Ramos (cell line): ENCODE data around the gene TPRG1L.

Experiments used
- in situ Hi-C: fragments of 300-500 bp; cut with MboI; formaldehyde crosslinking; loops from one replicate; pipeline ENCODE4 v1.14.3; 2022; ENCODE audit warnings: low sequenced_read_pairs; ENCODE audit not compliant: unreplicated experiment

TPRG1L gene

DNA sequence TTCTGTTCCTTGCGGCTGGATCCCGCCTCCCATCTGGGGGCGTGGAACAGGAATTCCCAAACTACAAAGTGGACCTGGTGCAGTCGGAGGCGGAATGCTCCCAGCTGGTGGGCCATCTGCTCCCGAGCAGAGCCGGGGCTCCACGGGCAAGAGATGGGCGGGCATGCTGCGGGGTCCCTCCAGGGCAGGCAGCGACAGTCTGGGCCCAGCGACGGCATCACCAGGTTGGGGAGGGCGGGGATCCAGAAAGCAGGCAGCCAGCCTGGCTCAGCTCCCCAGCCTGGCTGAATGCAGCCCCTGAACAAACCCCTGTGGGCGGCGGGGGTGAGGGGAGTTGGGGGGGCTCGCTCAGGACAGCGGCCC, 17.1 kb upstream of the TPRG1L start:
- in situ Hi-C loops: no loop called here

DNA sequence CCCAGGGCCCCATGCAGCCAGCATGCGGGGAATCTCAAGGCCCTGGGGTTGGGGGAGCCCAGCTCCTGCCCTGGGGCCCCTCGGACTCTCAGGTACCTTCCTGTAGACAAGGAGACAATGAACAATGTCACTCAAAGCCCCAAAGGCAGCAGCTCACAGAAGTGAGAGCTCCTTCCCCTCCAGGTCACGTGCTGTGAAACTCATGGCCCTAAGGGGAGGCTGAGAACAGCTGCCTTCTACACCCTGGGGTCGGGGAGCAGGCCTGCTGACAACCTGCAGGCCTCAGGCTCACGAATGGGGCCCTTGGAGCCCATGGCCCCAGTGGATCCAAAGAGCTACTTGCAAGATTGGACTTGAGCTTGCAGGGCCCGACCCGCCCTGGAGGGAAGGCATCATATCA, 16.7 kb upstream of the TPRG1L start:
- in situ Hi-C loops: no loop called here

DNA sequence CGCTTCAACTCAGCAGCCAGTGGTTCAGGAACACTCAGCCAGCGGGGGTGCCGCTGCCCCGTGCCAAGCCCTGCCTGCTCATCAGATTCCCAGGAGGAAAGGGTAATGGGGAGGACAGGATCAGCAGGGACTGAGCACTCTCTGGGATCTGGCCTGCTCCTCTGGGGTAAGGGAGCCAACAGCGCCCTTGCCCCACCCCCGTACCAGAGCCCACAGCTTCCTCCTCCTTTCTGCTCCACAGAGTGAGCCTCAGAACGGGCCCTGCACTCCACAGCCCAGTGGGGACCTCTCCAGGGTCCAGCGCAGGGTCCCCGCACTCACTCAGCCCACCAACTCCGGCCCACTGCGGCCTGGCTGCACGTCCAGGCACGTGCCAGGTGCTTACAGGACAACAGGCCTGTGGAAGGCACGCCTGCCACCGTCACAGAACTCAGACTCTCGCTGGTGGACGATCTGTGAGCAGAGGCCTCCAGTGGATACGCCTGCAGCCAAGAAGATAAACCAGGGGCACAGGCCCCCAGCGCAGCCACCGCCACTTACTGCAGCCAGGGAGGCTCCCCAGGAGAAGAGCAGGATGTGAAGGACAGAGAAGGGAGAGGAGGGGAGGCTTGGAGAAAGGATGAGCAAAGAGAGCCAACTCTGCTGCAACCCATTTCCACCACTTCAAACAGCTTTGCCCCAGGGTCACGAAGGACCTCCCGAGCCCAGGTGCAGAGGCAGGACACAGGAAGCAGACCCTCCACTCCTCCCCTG, 15.6 kb upstream of the TPRG1L start:
- in situ Hi-C loops: no loop called here

DNA sequence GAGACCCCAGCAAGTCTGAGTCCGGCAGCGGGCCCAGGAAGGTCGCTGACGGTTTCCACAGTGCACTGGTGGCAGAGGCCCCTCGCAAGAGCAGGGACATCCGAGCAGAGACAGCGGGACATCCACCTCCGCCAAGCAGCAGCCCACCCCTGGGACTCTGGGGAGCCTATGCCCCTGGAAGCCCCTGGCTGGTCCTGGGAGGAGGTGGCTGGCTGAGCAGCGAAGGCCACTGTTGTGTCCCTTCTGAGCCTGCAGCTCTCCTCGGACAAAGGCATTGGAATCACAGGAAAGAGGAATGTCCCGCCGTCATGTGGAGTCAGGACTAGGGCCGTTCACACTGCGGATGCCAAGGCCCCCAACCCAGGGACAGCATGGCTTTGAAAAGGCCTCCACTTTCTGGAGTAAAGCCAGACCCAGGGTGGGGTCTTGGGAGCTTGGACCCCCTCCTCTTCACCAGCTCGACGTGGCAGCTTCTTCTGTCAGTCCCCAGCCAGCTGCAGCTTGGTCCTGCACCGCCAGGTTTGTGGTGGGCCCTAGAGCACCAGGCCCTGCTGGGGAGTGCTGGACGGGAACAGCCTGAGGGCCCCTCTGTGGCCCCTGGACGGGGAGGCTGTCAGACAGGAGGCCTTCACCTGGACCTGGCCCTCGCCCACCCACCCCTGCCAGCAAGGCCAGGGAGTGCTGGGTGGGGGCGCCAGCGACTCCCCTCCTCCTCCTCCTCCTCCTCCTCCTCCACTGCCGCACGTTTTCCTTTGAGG, 14.9 kb upstream of the TPRG1L start:
- in situ Hi-C loops: no loop called here

DNA sequence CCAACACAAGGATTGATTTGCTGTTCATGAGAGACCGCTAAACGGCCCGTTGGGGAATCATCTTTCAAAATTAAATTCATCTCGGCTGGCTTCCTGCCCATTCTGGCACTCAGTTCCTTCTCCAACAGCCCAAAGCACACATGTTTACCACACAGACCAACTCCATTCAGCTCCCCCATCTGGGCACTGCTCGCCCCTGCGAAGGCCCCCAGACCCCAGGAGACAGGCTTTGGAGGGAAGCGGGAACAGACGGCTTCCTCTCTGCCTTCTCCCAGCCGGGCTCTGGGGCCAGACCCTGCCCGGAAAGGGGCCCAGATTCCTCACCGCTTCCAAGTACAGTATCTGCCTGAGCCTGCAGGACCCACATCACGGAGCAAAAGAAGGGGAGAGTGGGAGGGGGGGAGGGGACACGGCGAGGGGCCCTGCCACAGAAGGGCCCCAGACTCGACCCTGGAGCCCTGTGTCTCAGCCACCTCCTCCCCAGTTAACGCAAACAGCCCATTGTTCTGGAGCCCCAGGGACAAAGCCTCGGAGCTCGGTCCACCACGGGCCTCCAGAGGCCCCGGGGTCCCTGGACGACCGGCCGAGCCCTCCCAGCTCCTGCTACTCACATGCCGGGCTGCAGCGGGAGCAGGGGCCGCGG, 14.2 kb upstream of the TPRG1L start:
- in situ Hi-C loops: no loop called here

DNA sequence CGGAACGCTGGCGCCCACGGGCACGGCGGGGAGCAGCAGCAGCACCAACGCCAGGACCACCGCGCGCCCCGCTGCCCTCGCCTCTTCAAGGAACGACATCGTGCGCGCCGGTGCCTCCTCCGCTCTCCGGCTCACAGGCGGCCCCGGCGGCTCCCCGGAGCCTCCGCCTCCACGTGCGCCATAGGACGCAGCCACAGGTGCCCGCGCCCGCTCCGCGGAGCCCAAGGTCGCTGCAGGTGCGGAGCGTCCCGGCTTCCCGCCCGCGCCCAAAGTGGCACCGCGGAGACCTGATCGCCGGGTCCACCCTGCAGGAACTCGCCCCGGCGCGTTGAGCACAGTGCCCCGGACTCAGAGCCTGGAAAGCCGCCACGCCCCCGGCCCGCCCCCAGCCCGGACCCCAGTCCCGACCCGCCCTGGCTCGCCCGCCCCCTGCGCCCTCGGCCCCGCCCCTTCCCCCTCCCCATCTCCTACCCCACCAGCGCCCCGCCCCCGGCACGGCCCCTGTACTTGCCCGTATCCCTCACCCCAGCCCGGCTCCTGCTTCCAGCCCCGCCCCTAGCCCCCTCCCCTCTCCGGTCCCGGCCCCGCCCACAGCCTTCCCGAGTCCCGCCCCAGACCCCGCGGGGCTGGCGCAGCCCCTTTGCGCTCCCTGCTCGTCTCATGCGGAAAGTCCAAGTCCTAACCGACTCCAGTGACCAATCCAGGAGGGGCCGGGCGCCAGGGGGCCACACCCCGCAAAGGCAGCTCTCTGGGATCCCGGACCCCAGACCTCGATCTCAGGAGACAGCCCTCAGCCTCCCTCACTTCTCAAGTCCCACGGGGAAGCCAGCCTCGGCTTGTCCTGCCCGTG, 13.4 kb upstream of the TPRG1L start, which contains the start of gene MEGF6:
TSS of gene MEGF6 (minus strand) at position 339 of the 850 bp plus-strand sequence. CDS start at position 99, 240 bp downstream.
- in situ Hi-C loops: no loop called here

DNA sequence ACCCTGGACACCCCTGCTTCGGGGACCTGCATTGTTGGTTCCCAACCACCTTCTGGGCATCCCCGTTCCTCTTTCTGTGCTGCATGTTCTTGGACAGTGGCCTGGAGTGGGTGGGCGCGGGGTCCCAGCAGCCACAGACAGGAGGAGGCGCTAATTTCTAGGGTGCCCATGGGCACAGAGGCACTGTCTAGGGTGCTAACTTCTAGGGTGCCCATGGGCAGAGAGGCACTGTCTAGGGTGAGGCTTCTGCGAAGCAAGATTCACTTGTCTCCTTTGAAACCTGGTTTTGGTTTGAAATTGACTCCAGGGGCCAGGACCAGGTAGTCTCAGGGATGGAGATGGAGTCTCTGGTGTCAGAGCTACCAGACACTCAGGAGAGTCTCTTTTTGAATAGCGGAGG, 12.7 kb upstream of the TPRG1L start:
- in situ Hi-C loops: no loop called here

DNA sequence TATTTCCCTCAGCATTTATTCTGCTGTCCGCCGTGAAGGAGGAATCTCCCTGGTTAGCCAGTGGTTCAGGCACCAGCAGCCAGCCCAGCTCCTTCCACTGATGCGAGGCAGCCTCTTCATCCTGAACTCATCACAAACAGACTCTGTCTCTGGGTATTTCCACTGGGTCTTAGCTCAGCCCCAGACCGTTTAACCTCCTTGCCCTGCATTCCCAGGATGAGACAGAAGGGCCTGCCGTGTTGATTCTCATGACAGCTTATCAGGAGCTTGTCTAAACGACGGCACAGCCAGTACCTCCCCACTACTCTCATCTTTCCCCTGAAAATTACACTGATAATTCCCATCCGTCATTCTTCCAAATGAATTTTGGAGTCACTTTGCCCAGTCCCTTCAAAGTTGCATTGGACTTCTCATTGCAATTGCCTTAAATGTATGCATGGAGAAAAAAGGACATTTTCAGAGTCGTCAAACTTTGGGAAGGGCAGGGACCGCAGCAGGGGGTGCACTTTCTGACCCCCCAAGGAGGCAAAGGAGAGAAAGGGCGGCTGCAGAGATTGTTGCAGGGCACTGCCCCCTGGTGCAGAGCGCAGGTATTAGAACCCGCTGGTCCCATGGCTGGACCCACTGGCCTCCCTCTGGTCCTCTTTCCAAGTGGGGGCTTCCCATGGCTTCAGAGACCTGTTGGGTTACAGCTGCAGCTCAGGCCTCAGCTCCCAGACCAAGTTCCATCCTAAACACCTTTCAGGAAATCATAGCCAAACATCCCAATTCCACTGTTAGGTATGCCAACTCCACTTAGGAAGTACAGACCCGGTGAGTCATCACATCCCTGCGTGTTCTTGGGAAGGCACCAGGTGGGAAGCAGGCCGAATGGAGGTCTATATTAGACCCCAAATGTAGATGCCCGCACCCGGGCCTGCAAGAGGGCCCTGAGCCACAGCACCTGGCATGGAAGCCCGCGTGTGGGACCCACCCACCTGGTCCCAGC, 9.8 kb upstream of the TPRG1L start:
- in situ Hi-C loops: no loop called here

DNA sequence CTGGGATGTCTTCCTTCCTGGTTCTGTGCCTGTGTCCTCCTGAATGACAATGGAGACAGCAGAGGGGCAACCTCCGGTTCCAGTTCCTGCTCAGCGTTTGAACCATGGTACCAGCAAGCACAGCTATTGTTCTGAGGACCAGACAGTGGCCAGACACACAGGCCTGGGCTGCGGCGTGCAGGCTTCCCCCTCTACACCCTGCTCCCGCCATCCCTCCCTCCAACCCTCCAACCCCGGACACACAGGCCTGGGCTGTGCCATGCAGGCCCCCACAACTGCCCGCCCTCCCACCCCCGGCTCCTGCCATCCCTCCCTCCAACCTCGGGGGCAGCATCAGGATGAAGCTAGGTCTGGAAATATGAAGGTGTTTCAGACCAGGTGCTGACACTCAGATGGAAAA, 8.0 kb upstream of the TPRG1L start:
- in situ Hi-C loops: no loop called here

DNA sequence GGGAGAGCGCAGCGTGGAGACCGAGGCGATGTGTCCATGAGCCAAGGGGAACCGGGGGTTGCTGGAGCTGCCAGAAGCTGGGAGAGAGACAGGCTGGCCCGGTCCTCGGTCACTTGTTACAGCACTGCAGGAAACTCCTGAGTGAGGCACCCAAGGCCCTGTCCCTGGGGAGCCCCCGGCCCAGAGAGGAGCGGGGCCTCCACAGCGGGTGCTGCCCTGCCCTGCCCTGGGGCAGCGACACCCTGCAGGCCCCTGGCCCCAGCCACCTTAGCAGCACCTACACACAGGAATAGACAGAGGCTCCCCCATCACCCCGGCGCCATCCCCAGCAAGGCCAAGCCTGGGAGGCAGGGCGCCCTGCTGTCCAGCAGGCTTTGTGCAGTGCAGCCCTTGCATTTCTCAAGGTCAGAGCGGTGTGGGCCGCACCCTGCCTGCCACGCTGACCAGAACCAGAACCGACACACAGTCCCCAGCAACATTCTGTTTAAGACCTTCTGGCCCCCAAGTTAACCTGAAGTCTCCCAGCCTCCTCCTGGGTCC, 6.9 kb upstream of the TPRG1L start:
- in situ Hi-C loops: no loop called here

DNA sequence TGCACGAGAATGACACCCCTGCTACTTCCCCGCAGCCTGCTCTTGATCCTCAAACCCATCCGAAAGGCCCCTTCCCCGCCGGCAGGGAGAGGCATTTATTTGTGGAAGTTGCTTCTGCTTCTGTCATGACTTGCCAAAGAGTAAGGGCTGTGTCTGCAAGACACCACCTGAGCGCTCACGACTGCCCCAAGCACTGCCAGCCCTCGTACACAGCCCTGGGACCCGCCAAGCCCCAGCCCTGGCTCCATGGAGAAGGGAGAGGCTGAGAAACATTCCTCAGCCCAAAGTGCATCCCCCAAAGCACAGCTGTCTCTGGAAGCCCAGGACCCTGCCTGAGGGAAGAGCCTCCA, 6.3 kb upstream of the TPRG1L start:
- in situ Hi-C loops: no loop called here

DNA sequence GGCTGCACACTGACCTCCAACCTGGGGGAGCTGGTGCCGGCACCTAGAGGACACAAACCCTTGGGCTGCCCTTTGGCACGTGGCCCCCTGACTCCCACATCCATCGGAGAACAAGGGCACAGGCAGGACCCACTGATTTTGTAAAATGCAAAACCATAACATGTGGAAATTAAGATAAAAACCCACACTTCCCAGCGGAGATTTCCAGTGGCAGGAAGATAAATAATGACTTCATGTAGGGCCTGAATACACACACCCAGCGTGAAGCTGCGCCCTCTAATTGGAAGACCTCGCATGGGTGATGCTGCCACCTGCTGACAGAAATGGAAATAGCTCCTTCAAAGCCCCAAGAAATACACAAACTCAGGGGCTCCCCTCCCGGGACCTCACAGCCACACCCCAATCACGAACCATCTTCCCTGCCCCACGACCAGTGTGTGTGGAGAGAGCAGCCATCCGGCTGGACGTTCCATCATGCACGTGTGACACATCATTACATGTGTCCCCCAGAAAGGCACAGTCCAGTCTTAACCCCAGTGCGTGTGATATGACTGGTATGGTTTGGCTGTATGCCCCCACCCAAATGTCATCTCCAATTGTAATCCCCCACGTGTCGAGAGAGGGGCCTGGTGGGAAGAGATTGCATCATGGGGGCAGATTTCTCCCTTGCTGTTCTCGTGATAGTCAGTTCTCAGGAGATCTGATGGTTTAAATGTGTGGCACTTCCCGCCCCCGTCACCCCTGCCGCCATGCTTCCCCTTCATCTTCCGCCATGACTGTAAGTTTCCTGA, 5.7 kb upstream of the TPRG1L start:
- in situ Hi-C loops: no loop called here

DNA sequence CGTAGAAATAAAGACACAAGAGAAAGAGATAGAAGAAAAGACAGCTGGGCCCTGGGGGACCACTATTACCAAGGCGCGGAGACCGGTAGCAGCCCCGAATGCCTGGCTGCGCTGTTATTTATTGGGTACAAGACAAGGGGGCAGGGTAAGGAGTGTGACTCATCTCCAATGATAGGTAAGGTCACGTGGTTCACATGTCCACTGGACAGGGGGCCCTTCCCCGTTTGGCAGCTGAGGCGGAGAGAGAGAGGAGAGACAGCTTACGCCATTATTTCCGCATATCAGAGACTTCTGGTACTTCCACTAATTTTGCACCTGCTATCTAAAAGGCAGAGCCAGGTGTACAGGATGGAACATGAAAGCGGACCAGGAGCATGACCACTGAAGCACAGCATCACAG, 4.1 kb upstream of the TPRG1L start:
- in situ Hi-C loops: loop anchor here (5.0 to 10.0 kb wide), 2 partner anchors 53 to 104 kb away; no protein-coding TSS in a partner anchor

DNA sequence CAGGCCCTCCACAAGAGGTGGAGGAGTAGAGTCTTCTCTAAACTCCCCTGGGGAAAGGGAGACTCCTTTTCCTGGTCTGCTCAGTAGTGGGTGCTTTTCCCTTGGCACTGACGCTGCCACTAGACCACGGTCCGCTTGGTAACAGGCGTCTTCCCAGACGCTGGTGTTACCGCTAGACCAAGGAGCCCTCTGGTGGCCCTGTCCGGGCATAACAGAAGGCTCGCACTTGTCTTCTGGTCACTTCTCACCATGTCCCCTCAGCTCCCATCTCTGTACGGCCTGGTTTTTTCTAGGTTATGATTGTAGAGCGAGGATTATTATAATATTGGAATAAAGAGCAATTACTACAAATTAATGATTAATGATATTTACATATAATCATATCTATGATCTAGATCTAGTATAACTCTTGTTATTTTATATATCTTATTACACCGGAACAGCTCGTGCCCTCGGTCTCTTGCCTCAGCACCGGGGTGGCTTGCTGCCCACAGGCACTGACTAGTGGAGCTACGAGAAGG, 3.6 kb upstream of the TPRG1L start:
- in situ Hi-C loops: loop anchor here (5.0 to 10.0 kb wide), 2 partner anchors 54 to 104 kb away; no protein-coding TSS in a partner anchor

DNA sequence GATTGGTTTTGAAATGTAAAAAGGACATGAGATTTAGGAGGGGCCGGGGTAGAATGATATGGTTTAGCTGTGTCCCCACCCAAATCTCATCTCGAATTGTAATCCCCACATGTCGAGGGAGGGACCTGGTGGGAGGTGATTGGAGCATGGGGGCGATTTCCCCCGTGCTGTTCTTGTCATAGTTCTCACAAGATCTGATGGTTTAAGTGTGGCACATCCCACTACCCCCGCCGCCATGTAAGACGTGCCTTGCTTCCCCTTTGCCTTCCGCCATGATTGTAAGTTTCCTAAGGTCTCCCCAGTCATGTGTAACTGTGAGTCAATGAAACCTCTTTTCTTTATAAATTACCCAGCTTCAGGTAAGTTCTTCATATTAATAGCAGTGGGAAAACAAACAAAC, 2.7 kb upstream of the TPRG1L start:
- in situ Hi-C loops: loop anchor here (5.0 to 10.0 kb wide), 2 partner anchors 55 to 103 kb away; no protein-coding TSS in a partner anchor

DNA sequence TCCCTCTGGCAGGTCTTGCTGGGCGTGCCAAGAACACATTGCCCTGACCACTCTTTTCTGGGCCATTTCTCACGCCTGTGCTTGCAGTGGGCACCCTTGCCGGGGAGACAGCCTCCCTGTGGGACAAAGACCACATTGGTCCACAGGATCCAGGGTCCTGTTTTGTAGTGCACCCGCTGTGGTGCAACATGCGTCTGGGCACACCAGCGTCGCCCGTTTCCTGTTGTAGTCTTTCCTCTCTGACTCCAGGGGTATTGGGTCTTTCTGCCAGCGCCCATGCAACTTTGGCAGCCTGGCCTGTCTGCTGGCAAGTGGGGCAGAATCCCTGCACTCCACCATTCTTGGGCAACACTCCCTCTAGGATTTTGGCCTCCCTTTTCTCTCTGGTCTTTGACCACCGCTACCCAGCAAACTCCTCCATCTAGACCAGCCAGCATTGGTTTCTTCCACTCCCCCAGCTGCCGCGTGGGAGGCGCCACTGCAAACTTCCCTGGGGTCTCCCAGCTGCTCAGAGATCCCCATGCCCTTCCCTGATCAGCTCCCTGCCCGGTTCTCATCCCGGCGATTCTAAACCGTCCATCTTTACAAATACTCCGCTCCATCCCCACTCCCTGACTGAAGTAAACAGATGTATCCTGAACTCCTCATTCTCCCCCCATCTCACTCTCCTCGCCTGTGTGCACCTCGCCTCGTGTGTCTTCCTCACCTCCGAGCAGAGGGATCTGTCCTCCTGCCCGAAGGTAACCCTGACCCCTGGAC, 1.2 kb upstream of the TPRG1L start:
- in situ Hi-C loops: loop anchor here (5.0 to 10.0 kb wide), 2 partner anchors 56 to 101 kb away; no protein-coding TSS in a partner anchor
